DND-41 (cell line): ENCODE measurements around the gene ZC3H12A.

ENCODE experiments used
- ATAC-seq: fragments of 200-7000 bp; cut with Tn5 transposase; 3 replicates; pipeline ENCODE4 v1.9.1; 2021; ENCODE audit warnings: low read depth; ENCODE audit not compliant: insufficient read depth
- DNase-seq: peaks from one replicate; pipeline ENCODE4 v3.0.0-alpha.2; 2020
- H2AFZ ChIP-seq: 2 replicates; pipeline ENCODE4 v1.6.0; 2012; ENCODE audit warnings: low read depth, low read length
- H3K27ac ChIP-seq: 2 replicates; pipeline ENCODE4 v1.5.1; 2012; ENCODE audit warnings: low read length, inconsistent platforms
- H3K27me3 ChIP-seq: fragments of 200-600 bp; sonication (generic); 2 replicates; pipeline ENCODE4 v1.6.0; 2012; ENCODE audit warnings: low read length, mild to moderate bottlenecking, inconsistent platforms; ENCODE audit not compliant: insufficient read depth, poor library complexity
- H3K36me3 ChIP-seq: 2 replicates; pipeline ENCODE4 v1.5.1; 2012; ENCODE audit warnings: low read length, inconsistent platforms; ENCODE audit not compliant: insufficient read depth
- H3K4me1 ChIP-seq: 2 replicates; pipeline ENCODE4 v1.5.1; 2012; ENCODE audit warnings: mild to moderate bottlenecking, low read length; ENCODE audit not compliant: insufficient read depth
- H3K4me2 ChIP-seq: 2 replicates; pipeline ENCODE4 v1.6.0; 2012; ENCODE audit warnings: mild to moderate bottlenecking, moderate library complexity, low read length, inconsistent platforms; ENCODE audit not compliant: insufficient read depth
- H3K4me3 ChIP-seq, 2 experiments: fragments of 200-600 bp in 1 of 2; shearing (Covaris generic) in 1 of 2; 2 replicates each; pipeline ENCODE4 v1.5.1; 2012 to 2016; ENCODE audit warnings: inconsistent platforms in 2 of 2, low read length in 2 of 2, mild to moderate bottlenecking in 2 of 2, low read depth in 1 of 2, moderate library complexity in 1 of 2
- H3K79me2 ChIP-seq: 2 replicates; pipeline ENCODE4 v1.6.0; 2012; ENCODE audit warnings: low read length, inconsistent platforms; ENCODE audit not compliant: insufficient read depth
- H3K9ac ChIP-seq: 2 replicates; pipeline ENCODE4 v1.6.0; 2012; ENCODE audit warnings: low read depth, mild to moderate bottlenecking, inconsistent platforms, low read length, moderate library complexity
- H3K9me3 ChIP-seq: 2 replicates; pipeline ENCODE4 v1.5.1; 2012; ENCODE audit warnings: low read length, moderate library complexity, mild to moderate bottlenecking, inconsistent platforms; ENCODE audit not compliant: insufficient read depth, severe bottlenecking
- H4K20me1 ChIP-seq: 2 replicates; pipeline ENCODE4 v1.6.0; 2012; ENCODE audit warnings: low read length; ENCODE audit not compliant: insufficient read depth
- EZH2 ChIP-seq: IDR thresholded peaks from 3 replicates; pipeline ENCODE4 v1.6.1; 2012; ENCODE audit warnings: borderline replicate concordance, low read depth, mild to moderate bottlenecking, moderate library complexity, low read length, inconsistent platforms; ENCODE audit not compliant: severe bottlenecking
- TF ChIP-seq, protein P1 (sequence below): IDR thresholded peaks from 2 replicates; pipeline ENCODE4 v1.5.1; 2012; ENCODE audit warnings: borderline replicate concordance, low read length, moderate library complexity, mild to moderate bottlenecking; ENCODE audit not compliant: poor library complexity, severe bottlenecking; ENCODE audit errors: extremely low read depth

The ZC3H12A gene

DNA sequence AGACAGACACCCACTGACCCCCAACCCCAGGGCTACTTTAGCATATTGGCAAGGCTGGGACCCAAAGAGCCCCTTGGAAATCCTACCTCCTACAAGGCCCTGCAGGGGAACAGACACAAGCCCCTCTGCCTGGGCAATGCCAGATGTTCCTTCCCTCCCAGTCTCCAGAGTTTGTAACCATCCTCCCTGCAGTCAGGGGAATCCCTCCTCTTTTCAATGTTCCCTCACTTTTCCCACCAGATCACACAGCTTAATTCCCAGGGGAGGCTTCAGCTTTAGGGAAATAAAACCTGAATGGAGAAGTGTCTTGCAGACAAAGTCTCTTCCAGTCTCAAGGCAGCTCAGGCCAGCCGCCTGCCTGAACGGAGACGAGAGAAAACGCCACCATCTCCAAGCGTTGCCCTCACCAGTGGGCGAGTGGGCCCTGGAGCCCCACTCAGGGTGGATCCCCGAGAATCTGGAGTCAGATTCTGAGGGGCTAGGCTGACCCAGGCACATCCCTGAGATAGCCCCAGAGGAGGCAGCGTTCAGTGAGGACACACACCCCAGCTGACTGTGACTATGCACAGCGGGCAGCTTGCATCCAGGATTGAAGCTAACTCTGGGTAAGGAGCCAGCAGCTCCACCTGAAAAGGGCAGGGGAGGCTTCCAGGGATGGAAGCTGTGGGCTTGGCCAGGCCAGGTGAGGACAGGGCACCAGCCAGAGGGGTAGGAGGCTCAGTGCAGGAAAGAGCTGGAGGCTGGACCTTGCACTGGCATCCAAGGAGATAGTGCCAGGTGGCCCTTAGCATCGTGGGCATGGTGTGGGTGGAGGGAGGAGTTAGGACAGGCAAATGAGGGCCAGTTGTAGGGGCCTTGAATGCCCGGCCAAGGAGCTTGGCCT is 44.0 kb upstream of the ZC3H12A start:
- Histone ChIP-seq H3K4me3 (no peak overlapping the region), H2AFZ (no peak overlapping the region), H4K20me1 (peaks cover 3% of the 10 kb centered on the region), H3K36me3 (no peaks in the 10 kb centered on the region), H3K79me2 (no peaks in the 10 kb centered on the region), H3K27me3 (peaks cover 5% of the 10 kb centered on the region), H3K4me1 (no peaks in the 10 kb centered on the region), H3K27ac (no peak overlapping the region), H3K4me2 (no peak overlapping the region), H3K9me3 (no peaks in the 10 kb centered on the region), H3K9ac (no peak overlapping the region)
- TF ChIP-seq, protein P1, sequence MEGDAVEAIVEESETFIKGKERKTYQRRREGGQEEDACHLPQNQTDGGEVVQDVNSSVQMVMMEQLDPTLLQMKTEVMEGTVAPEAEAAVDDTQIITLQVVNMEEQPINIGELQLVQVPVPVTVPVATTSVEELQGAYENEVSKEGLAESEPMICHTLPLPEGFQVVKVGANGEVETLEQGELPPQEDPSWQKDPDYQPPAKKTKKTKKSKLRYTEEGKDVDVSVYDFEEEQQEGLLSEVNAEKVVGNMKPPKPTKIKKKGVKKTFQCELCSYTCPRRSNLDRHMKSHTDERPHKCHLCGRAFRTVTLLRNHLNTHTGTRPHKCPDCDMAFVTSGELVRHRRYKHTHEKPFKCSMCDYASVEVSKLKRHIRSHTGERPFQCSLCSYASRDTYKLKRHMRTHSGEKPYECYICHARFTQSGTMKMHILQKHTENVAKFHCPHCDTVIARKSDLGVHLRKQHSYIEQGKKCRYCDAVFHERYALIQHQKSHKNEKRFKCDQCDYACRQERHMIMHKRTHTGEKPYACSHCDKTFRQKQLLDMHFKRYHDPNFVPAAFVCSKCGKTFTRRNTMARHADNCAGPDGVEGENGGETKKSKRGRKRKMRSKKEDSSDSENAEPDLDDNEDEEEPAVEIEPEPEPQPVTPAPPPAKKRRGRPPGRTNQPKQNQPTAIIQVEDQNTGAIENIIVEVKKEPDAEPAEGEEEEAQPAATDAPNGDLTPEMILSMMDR, result no peak
- no peak for ATAC-seq
- DNase-seq, result no peak

DNA sequence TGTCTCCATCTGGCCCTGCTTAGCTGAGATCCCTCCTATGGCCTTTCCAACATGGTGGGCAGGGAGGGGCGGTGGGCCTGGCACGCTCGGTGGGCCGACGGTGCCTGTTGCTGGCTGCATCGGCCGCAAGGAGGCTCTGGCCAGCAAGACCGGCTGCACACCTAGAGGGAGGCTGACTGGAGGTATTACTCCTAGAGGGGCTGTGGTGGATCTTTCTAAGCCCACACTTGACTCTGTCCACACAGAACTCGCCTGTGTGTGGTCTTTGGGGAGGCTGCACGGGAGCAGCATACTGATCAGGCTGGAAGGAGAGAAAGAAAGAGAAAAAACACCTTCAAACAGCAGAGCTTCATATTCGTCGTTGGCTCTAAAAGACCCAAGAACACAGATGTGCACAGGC is 41.7 kb upstream of the ZC3H12A start:
- Histone ChIP-seq H2AFZ (no peak overlapping the region), H3K36me3 (no peaks in the 10 kb centered on the region)

GRCh38 chr1:37433171-37433570 is 41.2 kb upstream of the ZC3H12A start:
- Histone ChIP-seq H3K79me2 (no peaks in the 10 kb centered on the region), H4K20me1 (peaks cover 5% of the 10 kb centered on the region), H3K27me3 (peaks cover 5% of the 10 kb centered on the region), H3K27ac (no peak overlapping the region), H3K36me3 (no peaks in the 10 kb centered on the region), H3K9ac (no peak overlapping the region), H3K9me3 (no peaks in the 10 kb centered on the region), H3K4me1 (no peaks in the 10 kb centered on the region), H3K4me2 (no peak overlapping the region), H2AFZ (no peak overlapping the region), H3K4me3 (no peak overlapping the region)
- TF ChIP-seq EZH2, result no peak
- TF ChIP-seq, protein P1, result no peak
- ATAC-seq, result no peak
- no peak for DNase-seq

More for the DNA sequence above, 41.7 kb upstream of the ZC3H12A start:
- no peak overlapping the region for H3K9ac ChIP-seq
- TF ChIP-seq EZH2, result no peak
- TF ChIP-seq, protein P1, result no peak
- no peaks in the 10 kb centered on the region for H3K9me3 ChIP-seq
- peaks cover 5% of the 10 kb centered on the region for H3K27me3 ChIP-seq
- H3K27ac ChIP-seq, result no peak overlapping the region
- ATAC-seq (no peak), DNase-seq (no peak)
- peaks cover 3% of the 10 kb centered on the region for H4K20me1 ChIP-seq
- no peaks in the 10 kb centered on the region for H3K4me1 ChIP-seq
- H3K4me2 ChIP-seq, result no peak overlapping the region
- H3K4me3 ChIP-seq, result no peak overlapping the region
- H3K79me2 ChIP-seq, result no peaks in the 10 kb centered on the region
